ENCODE data around the gene PAGE2. TPM values are rescaled to one million over a fixed set of nuclear protein-coding genes. Genes with fewer than 3 reads are reported as not detected.
"Not testable (repeated sequence)": the region's sequence is repeated elsewhere in the genome, so short reads cannot be mapped to it uniquely, and the experiment has no call there.

PAGE2 gene
- total and polyA plus RNA-seq, 2 donors (not counting 3 experiments of a cell fraction or from before 2014, with no cell fraction given) = not detected

- no peak overlapping the region for H3K9ac ChIP-seq (replicated peaks; ENCODE audit: extremely low read depth, insufficient read depth, low read length)
- POLR2A ChIA-PET = no interaction called here
- H3K9me1 ChIP-seq (replicated peaks; ENCODE audit: control insufficient read depth, extremely low read depth, insufficient read depth, low read length) = no peaks in the 10 kb centered on the region
- no peaks in the 10 kb centered on the region for H3K79me2 ChIP-seq (ENCODE audit: control insufficient read depth, insufficient read depth, low read length)
- dilution Hi-C loops (cut with MboI; ENCODE audit: extremely low pct_ligation_motif_present, low sequenced_read_pairs) (no loop called here), intact Hi-C loops (cut with micrococcal nuclease) (no loop called here)
- DNase-seq (ENCODE audit: low read depth, low spot score) = no peak
- no peaks in the 10 kb centered on the region for H4K20me1 ChIP-seq (replicated peaks; ENCODE audit: control insufficient read depth, extremely low read depth, insufficient read depth, low read length)
- H3K27ac ChIP-seq (ENCODE audit: insufficient read depth, low read depth, low read length) = no peak overlapping the region
- no peak overlapping the region for H2AFZ ChIP-seq (ENCODE audit: low read depth, low read length)
- no peaks in the 10 kb centered on the region for H3K36me3 ChIP-seq (ENCODE audit: control insufficient read depth in 2 of 2, extremely low read depth in 1 of 2, insufficient read depth in 2 of 2, low read length in 2 of 2)
- no peak overlapping the region for H3K4me3 ChIP-seq (replicated peaks in 1 of 3; ENCODE audit: insufficient read depth in 1 of 3, low read depth in 1 of 3, low read length in 3 of 3)
- no peak for FAIRE-seq
- no peak overlapping the region for H3K4me2 ChIP-seq (ENCODE audit: insufficient read depth, low read length)
- H3K27me3 ChIP-seq (ENCODE audit: control insufficient read depth in 2 of 2, insufficient read depth in 2 of 2, low read length in 2 of 2) = no peaks in the 10 kb centered on the region
- no peaks in the 10 kb centered on the region for H3K9me3 ChIP-seq (replicated peaks; ENCODE audit: control insufficient read depth, insufficient read depth, low read length)
- CTCF ChIA-PET = no interaction called here
- no peaks in the 10 kb centered on the region for H3K4me1 ChIP-seq (ENCODE audit: control insufficient read depth, extremely low read depth, insufficient read depth, low read length)
- TF ChIP-seq MAX (IDR thresholded peaks at IDR 0.05; ENCODE audit: insufficient read depth, insufficient read length) (no peak), MYC (IDR thresholded peaks at IDR 0.05; ENCODE audit: low read depth, low read length) (no peak), POLR2A (IDR thresholded peaks at IDR 0.05; ENCODE audit: low read depth, low read length) (no peak), POLR2AphosphoS5 (IDR thresholded peaks at IDR 0.05; ENCODE audit: insufficient read depth, low read depth, low read length) (no peak), FOS (IDR thresholded peaks at IDR 0.05; ENCODE audit: borderline replicate concordance, insufficient read depth, low read length) (no peak), GATA2 (IDR thresholded peaks at IDR 0.05; ENCODE audit: insufficient read depth, insufficient read length, low read depth, low read length) (no peak), EZH2 (IDR thresholded peaks at IDR 0.05; ENCODE audit: borderline replicate concordance, low read depth, low read length, severe bottlenecking) (no peak), JUN (IDR thresholded peaks at IDR 0.05; ENCODE audit: borderline replicate concordance, insufficient read depth, insufficient read length, low read depth) (no peak)
- TF ChIP-seq, protein P1, sequence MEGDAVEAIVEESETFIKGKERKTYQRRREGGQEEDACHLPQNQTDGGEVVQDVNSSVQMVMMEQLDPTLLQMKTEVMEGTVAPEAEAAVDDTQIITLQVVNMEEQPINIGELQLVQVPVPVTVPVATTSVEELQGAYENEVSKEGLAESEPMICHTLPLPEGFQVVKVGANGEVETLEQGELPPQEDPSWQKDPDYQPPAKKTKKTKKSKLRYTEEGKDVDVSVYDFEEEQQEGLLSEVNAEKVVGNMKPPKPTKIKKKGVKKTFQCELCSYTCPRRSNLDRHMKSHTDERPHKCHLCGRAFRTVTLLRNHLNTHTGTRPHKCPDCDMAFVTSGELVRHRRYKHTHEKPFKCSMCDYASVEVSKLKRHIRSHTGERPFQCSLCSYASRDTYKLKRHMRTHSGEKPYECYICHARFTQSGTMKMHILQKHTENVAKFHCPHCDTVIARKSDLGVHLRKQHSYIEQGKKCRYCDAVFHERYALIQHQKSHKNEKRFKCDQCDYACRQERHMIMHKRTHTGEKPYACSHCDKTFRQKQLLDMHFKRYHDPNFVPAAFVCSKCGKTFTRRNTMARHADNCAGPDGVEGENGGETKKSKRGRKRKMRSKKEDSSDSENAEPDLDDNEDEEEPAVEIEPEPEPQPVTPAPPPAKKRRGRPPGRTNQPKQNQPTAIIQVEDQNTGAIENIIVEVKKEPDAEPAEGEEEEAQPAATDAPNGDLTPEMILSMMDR (IDR thresholded peaks at IDR 0.05; ENCODE audit: extremely low read depth in 1 of 2, insufficient read depth in 1 of 2, low read depth in 1 of 2, low read length in 2 of 2) = no peak
- BruUV-seq (replicated peaks) = no TSS peak
Observed at GRCh38 chrX:55041514-55041913, 47.3 kb upstream of the PAGE2 start.

DNA sequence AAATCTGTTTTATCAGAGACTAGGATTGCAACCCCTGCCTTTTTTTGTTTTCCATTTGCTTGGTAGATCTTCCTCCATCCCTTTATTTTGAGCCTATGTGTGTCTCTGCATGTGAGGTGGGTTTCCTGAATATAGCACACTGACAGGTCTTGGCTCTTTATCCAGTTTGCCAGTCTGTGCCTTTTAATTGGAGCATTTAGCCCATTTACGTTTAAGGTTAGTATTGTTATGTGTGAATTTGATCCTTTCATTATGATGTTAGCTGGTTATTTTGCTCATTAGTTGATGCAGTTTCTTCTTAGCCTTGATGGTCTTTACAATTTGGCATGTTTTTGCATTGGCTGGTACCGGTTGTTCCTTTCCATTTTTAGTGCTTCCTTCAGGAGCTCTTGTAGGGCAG is 38.2 kb upstream of the PAGE2 start:
- H4K20me1 ChIP-seq (replicated peaks; ENCODE audit: control insufficient read depth, extremely low read depth, insufficient read depth, low read length); BruUV-seq (replicated peaks); H3K4me1 ChIP-seq (ENCODE audit: control insufficient read depth, extremely low read depth, insufficient read depth, low read length); POLR2A ChIA-PET; H3K9ac ChIP-seq (replicated peaks; ENCODE audit: extremely low read depth, insufficient read depth, low read length); intact Hi-C loops (cut with micrococcal nuclease); H3K27me3 ChIP-seq (ENCODE audit: control insufficient read depth in 2 of 2, insufficient read depth in 2 of 2, low read length in 2 of 2); H3K79me2 ChIP-seq (ENCODE audit: control insufficient read depth, insufficient read depth, low read length); H3K9me1 ChIP-seq (replicated peaks; ENCODE audit: control insufficient read depth, extremely low read depth, insufficient read depth, low read length); dilution Hi-C loops (cut with MboI; ENCODE audit: extremely low pct_ligation_motif_present, low sequenced_read_pairs); DNase-seq (ENCODE audit: low read depth, low spot score); H3K36me3 ChIP-seq (ENCODE audit: control insufficient read depth in 2 of 2, extremely low read depth in 1 of 2, insufficient read depth in 2 of 2, low read length in 2 of 2); H2AFZ ChIP-seq (ENCODE audit: low read depth, low read length); H3K27ac ChIP-seq (ENCODE audit: insufficient read depth, low read depth, low read length); H3K4me2 ChIP-seq (ENCODE audit: insufficient read depth, low read length); H3K4me3 ChIP-seq (replicated peaks in 1 of 3; ENCODE audit: insufficient read depth in 1 of 3, low read depth in 1 of 3, low read length in 3 of 3); FAIRE-seq; H3K9me3 ChIP-seq (replicated peaks; ENCODE audit: control insufficient read depth, insufficient read depth, low read length); CTCF ChIA-PET: not testable (repeated sequence)

Measured in endothelial cell of umbilical vein (primary cell).